GM06990 (cell line): Measurements from ENCODE around the gene GDF15.

Source experiments
- DNase-seq: peaks from one replicate; pipeline ENCODE4 v3.0.0-alpha.2; 2011; ENCODE audit not compliant: insufficient read length; ENCODE audit errors: extremely low read depth
- H3K27me3 ChIP-seq: replicated peaks from 2 replicates; pipeline ENCODE4 v1.6.0; 2011; ENCODE audit warnings: low read length; ENCODE audit not compliant: control insufficient read depth, insufficient read depth
- H3K36me3 ChIP-seq: 2 replicates; pipeline ENCODE4 v1.5.1; 2011; ENCODE audit warnings: low read length; ENCODE audit not compliant: control insufficient read depth, insufficient read depth
- H3K4me3 ChIP-seq: replicated peaks from 2 replicates; pipeline ENCODE4 v1.5.1; 2011; ENCODE audit warnings: low read depth, mild to moderate bottlenecking, control low read depth, low read length
- CTCF ChIP-seq: IDR thresholded peaks from 2 replicates; pipeline ENCODE4 v1.5.1; 2011; ENCODE audit warnings: low read length, control low read depth, mild to moderate bottlenecking, inconsistent platforms; ENCODE audit not compliant: insufficient read depth, poor library complexity, severe bottlenecking

Gene GDF15

GRCh38 chr19:18422530-18423191, 36.7 kb downstream of the GDF15 start:
- Histone ChIP-seq H3K36me3 (no peaks in the 10 kb centered on the region; the same call in 1 of the 2 replicates), H3K4me3 (no peak overlapping the region; the same call in 1 of the 2 replicates), H3K27me3 (no peaks in the 10 kb centered on the region)
- no peak for DNase-seq
- no peak for TF ChIP-seq CTCF

GRCh38 chr19:18423258-18424020, 37.5 kb downstream of the GDF15 start:
- no peak for DNase-seq
- Histone ChIP-seq H3K36me3 (no peaks in the 10 kb centered on the region; the same call in 1 of the 2 replicates), H3K4me3 (no peak overlapping the region), H3K27me3 (no peaks in the 10 kb centered on the region)
- TF ChIP-seq CTCF, result no peak

GRCh38 chr19:18424122-18424889, 38.3 kb downstream of the GDF15 start:
- H3K36me3 ChIP-seq, result no peaks in the 10 kb centered on the region; the same call in 1 of the 2 replicates
- no peak overlapping the region for H3K4me3 ChIP-seq
- H3K27me3 ChIP-seq, result no peaks in the 10 kb centered on the region
- no peak for DNase-seq
- no peak for TF ChIP-seq CTCF

- no peak for TF ChIP-seq CTCF
- Histone ChIP-seq H3K36me3 (no peaks in the 10 kb centered on the region; the same call in 1 of the 2 replicates), H3K4me3 (no peak overlapping the region), H3K27me3 (no peaks in the 10 kb centered on the region)
- no peak for DNase-seq
Observed at GRCh38 chr19:18424890-18425514, 39.0 kb downstream of the GDF15 start.

- no peak for DNase-seq
- H3K4me3 ChIP-seq, result no peak overlapping the region
Observed at GRCh38 chr19:18425515-18426415, 39.8 kb downstream of the GDF15 start.

More at GRCh38 chr19:18425515-18426415, 39.8 kb downstream of the GDF15 start:
- no peaks in the 10 kb centered on the region for H3K27me3 ChIP-seq
- H3K36me3 ChIP-seq, result peaks cover 2% of the 10 kb centered on the region; the same call in 1 of the 2 replicates
- no peak for TF ChIP-seq CTCF
